Esophagus muscularis mucosa (tissue), 4 donors: ENCODE data around the gene COL2A1. TPM values are rescaled to one million over a fixed set of nuclear protein-coding genes. Genes with fewer than 3 reads are reported as not detected.

Experiments
- DNase-seq: peaks from one replicate; pipeline ENCODE4 v3.0.0-alpha.2; 2017; ENCODE audit errors: extremely low spot score
- H3K27ac ChIP-seq, 4 donors: fragments of 200-600 bp; sonication (generic); replicated peaks in 1 of 4; 1 replicate in 3 of 4; 2 replicates in 1 of 4; pipeline ENCODE4 v1.5.1; 2016 to 2019; ENCODE audit warnings: mild to moderate bottlenecking in 1 of 4
- H3K27me3 ChIP-seq, 4 donors: fragments of 200-600 bp; sonication (generic); one replicate each; pipeline versions ENCODE4 v1.5.1 to v1.6.0; 2016 to 2019
- H3K36me3 ChIP-seq, 4 donors: fragments of 200-600 bp; sonication (generic); one replicate each; pipeline ENCODE4 v1.5.1; 2016 to 2019
- H3K4me1 ChIP-seq, 4 donors: fragments of 200-600 bp; sonication (generic); one replicate each; pipeline ENCODE4 v1.5.1; 2016 to 2019
- H3K4me3 ChIP-seq, 4 donors: fragments of 200-600 bp; sonication (generic); 1 replicate in 2 of 4; 2 replicates in 2 of 4; pipeline ENCODE4 v1.5.1; 2016 to 2019; ENCODE audit warnings: mild to moderate bottlenecking in 4 of 4, moderate library complexity in 1 of 4
- H3K9me3 ChIP-seq, 4 donors: fragments of 200-600 bp; sonication (generic); 1 replicate in 3 of 4; 2 replicates in 1 of 4; pipeline ENCODE4 v1.5.1; 2016 to 2019
- EP300 ChIP-seq: sonication (generic); formaldehyde crosslinking; IDR thresholded peaks from one replicate; pipeline ENCODE4 v1.6.1; 2017; ENCODE audit warnings: antibody characterized with exemption
- POLR2A ChIP-seq: fragments of 450-650 bp; IDR thresholded peaks from one replicate; pipeline ENCODE4 v1.6.1; 2017; ENCODE audit warnings: antibody characterized with exemption, moderate library complexity, mild to moderate bottlenecking, low read depth
- POLR2AphosphoS5 ChIP-seq, 2 donors: sonication (generic); formaldehyde crosslinking; IDR thresholded peaks; one replicate each; pipeline ENCODE4 v1.6.1; 2017; ENCODE audit warnings: antibody characterized with exemption in 2 of 2
- WGBS: methylation state at CpG from one replicate; pipeline ENCODE4 v1.1.5; 2018; 5-methylcytosine and 5-hydroxymethylcytosine counted together
- intact Hi-C: fragments of 100-400 bp; cut with DNase I; formaldehyde crosslinking; loops from one replicate; pipeline ENCODE4 v1.15.1; 2023
- total RNA-seq, 4 donors: library from RNA; depleted of rRNA; stranded (reverse); fragments of >200 nt; gene quantifications; one replicate each; pipeline versions ENCODE4 v1.1.0 to v1.2.1, GENCODE V29; 2016
- TF ChIP-seq, protein P1 (sequence below), 3 experiments: fragments of 200-600 bp in 2 of 3; fragments of 450-650 bp in 1 of 3; sonication (generic) in 2 of 3; IDR thresholded peaks; one replicate each; pipeline ENCODE4 v1.5.1; 2017 to 2019; ENCODE audit warnings: antibody characterized with exemption in 3 of 3, mild to moderate bottlenecking in 2 of 3, moderate library complexity in 1 of 3

COL2A1 gene
- total RNA-seq, 4 donors from 2014 or later, result not detected

DNA sequence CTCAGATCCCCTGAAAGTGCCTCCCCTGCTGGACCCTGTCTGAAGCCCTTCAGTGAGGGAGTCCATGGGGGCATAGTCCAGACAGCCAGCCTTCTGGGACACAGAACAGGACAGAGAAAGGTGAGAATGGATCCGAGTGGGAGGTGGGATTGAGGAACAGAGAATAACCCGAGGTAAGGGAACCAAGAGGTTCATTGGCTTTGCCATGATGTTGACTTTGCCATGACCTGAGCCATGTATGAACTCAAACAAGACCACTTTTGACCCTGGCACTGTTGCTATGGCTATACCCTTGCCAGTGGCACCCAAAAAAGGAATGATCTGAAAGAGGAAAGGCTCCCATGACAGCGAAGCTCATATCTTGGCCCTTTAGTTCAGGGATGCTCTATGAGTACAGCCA, 76.9 kb downstream of the COL2A1 start:
- DNase-seq, result no peak
- Histone ChIP-seq H3K4me3 (no peak overlapping the region), H3K27me3 (no peaks in the 10 kb centered on the region), H3K9me3 (no peaks in the 10 kb centered on the region), H3K27ac (no peak overlapping the region), H3K36me3 (no peaks in the 10 kb centered on the region), H3K4me1 (no peaks in the 10 kb centered on the region)
- 80% methylated on average over 3 of the region's 3 CpGs for WGBS
- TF ChIP-seq EP300 (no peak), POLR2A (no peak), POLR2AphosphoS5 (IDR thresholded peaks at IDR 0.05) (no peak)
- TF ChIP-seq, protein P1, sequence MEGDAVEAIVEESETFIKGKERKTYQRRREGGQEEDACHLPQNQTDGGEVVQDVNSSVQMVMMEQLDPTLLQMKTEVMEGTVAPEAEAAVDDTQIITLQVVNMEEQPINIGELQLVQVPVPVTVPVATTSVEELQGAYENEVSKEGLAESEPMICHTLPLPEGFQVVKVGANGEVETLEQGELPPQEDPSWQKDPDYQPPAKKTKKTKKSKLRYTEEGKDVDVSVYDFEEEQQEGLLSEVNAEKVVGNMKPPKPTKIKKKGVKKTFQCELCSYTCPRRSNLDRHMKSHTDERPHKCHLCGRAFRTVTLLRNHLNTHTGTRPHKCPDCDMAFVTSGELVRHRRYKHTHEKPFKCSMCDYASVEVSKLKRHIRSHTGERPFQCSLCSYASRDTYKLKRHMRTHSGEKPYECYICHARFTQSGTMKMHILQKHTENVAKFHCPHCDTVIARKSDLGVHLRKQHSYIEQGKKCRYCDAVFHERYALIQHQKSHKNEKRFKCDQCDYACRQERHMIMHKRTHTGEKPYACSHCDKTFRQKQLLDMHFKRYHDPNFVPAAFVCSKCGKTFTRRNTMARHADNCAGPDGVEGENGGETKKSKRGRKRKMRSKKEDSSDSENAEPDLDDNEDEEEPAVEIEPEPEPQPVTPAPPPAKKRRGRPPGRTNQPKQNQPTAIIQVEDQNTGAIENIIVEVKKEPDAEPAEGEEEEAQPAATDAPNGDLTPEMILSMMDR (IDR thresholded peaks at IDR 0.05), result no peak
- intact Hi-C loops, result no loop called here

Other genes with a start within 250 kb of the COL2A1 start
- 10 to 100 TPM; 18.3 to 48.2 (median 32.5) TPM for gene RAPGEF3, start 245.6 kb downstream of the COL2A1 start, total RNA-seq
- gene SLC48A1, start 231.2 kb downstream of the COL2A1 start, total RNA-seq, result 10 to 100 TPM; 34.5 to 56.0 (median 40.7) TPM
- 100 to 1,000 TPM in 1 of 4 donors, 10 to 100 TPM in 3; 58.3 to 105 (median 82.5) TPM for gene HDAC7, start 184.6 kb downstream of the COL2A1 start, total RNA-seq
- gene VDR, start 99.5 kb downstream of the COL2A1 start, total RNA-seq, result 1 to 10 TPM in 3 of 4 donors, under 1 TPM in 1; 0.42 to 2.8 (median 2.1) TPM
- 10 to 100 TPM; 68.6 to 98.8 (median 72.0) TPM for gene TMEM106C, start 40.9 kb downstream of the COL2A1 start, total RNA-seq
- gene SENP1, start 101.6 kb upstream of the COL2A1 start, total RNA-seq, result 10 to 100 TPM; 12.9 to 19.2 (median 14.3) TPM
- 10 to 100 TPM; 55.6 to 71.3 (median 63.4) TPM for gene PFKM, start 114.9 kb upstream of the COL2A1 start, total RNA-seq
- gene ASB8, start 153.0 kb upstream of the COL2A1 start, total RNA-seq, result 10 to 100 TPM; 32.1 to 40.9 (median 36.2) TPM
- gene CCDC184, start 179.2 kb upstream of the COL2A1 start, total RNA-seq, result 1 to 10 TPM in 3 of 4 donors, under 1 TPM in 1; 0.66 to 2.5 (median 1.7) TPM
- not detected for gene OR10AD1, start 198.8 kb upstream of the COL2A1 start, total RNA-seq